Measurements from ENCODE around the gene DCAF15.

The DCAF15 gene

GRCh38 chr19:13996928-13997630 lies 44.8 kb downstream of the DCAF15 start:
- no peak overlapping the region for H3K27ac ChIP-seq
- no peaks in the 10 kb centered on the region for H3K27me3 ChIP-seq
- H3K4me3 ChIP-seq (ENCODE audit: low read depth in 1 of 2, low read length in 1 of 2), result no peak overlapping the region
- no peaks in the 10 kb centered on the region for H3K4me1 ChIP-seq (ENCODE audit: control insufficient read depth in 1 of 2, insufficient read depth in 1 of 2, low read depth in 1 of 2, low read length in 1 of 2)
- H3K9me3 ChIP-seq, result no peaks in the 10 kb centered on the region
- no peak for TF ChIP-seq CTCF (IDR thresholded peaks at IDR 0.05)
- H3K36me3 ChIP-seq, result peaks cover 31% of the 10 kb centered on the region

GRCh38 chr19:13997631-13997962 lies 45.3 kb downstream of the DCAF15 start:
- no peak for TF ChIP-seq CTCF (IDR thresholded peaks at IDR 0.05)
- H3K4me3 ChIP-seq (ENCODE audit: low read depth in 1 of 2, low read length in 1 of 2), result no peak overlapping the region
- no peak overlapping the region for H3K27ac ChIP-seq
- no peaks in the 10 kb centered on the region for H3K9me3 ChIP-seq
- H3K27me3 ChIP-seq, result no peaks in the 10 kb centered on the region
- H3K4me1 ChIP-seq (ENCODE audit: control insufficient read depth in 1 of 2, insufficient read depth in 1 of 2, low read depth in 1 of 2, low read length in 1 of 2), result no peaks in the 10 kb centered on the region
- peaks cover 26% of the 10 kb centered on the region for H3K36me3 ChIP-seq

- H3K27ac ChIP-seq, result no peak overlapping the region
- peaks cover 18% of the 10 kb centered on the region for H3K36me3 ChIP-seq
- no peaks in the 10 kb centered on the region for H3K4me1 ChIP-seq (ENCODE audit: control insufficient read depth in 1 of 2, insufficient read depth in 1 of 2, low read depth in 1 of 2, low read length in 1 of 2)
Observed at GRCh38 chr19:13998426-13998825, 46.1 kb downstream of the DCAF15 start.

GRCh38 chr19:13999085-13999484 lies 46.8 kb downstream of the DCAF15 start:
- Histone ChIP-seq H3K27me3 (no peaks in the 10 kb centered on the region), H3K4me1 (ENCODE audit: control insufficient read depth in 1 of 2, insufficient read depth in 1 of 2, low read depth in 1 of 2, low read length in 1 of 2) (no peaks in the 10 kb centered on the region), H3K27ac (no peak overlapping the region), H3K36me3 (peaks cover 16% of the 10 kb centered on the region), H3K4me3 (ENCODE audit: low read depth in 1 of 2, low read length in 1 of 2) (no peak overlapping the region), H3K9me3 (no peaks in the 10 kb centered on the region)
- TF ChIP-seq CTCF (IDR thresholded peaks at IDR 0.05), result no peak

More at GRCh38 chr19:13998426-13998825, 46.1 kb downstream of the DCAF15 start:
- Histone ChIP-seq H3K9me3 (no peaks in the 10 kb centered on the region), H3K4me3 (ENCODE audit: low read depth in 1 of 2, low read length in 1 of 2) (no peak overlapping the region), H3K27me3 (no peaks in the 10 kb centered on the region)
- no peak for TF ChIP-seq CTCF (IDR thresholded peaks at IDR 0.05)

- Histone ChIP-seq H3K9me3 (no peaks in the 10 kb centered on the region), H3K4me1 (ENCODE audit: control insufficient read depth in 1 of 2, insufficient read depth in 1 of 2, low read depth in 1 of 2, low read length in 1 of 2) (peaks cover 8 to 13% of the 10 kb centered on the region in 2 experiments), H3K4me3 (ENCODE audit: low read depth in 1 of 2, low read length in 1 of 2) (no peak overlapping the region), H3K36me3 (peaks cover 12% of the 10 kb centered on the region), H3K27me3 (no peaks in the 10 kb centered on the region), H3K27ac (no peak overlapping the region)
- TF ChIP-seq CTCF (IDR thresholded peaks at IDR 0.05), result no peak
Observed at GRCh38 chr19:14000691-14001375, 48.5 kb downstream of the DCAF15 start.

Measured in neutrophil (primary cell).